ENCODE data around the gene PSME2. TPM values are rescaled to one million over a fixed set of nuclear protein-coding genes. Genes with fewer than 3 reads are reported as not detected.

The PSME2 gene
- total and polyA plus RNA-seq, 10 of the 15 experiments (the other 5 are each of a cell fraction or from before 2014, with no cell fraction given) = 510 to 3,542 (median 913) TPM

DNA sequence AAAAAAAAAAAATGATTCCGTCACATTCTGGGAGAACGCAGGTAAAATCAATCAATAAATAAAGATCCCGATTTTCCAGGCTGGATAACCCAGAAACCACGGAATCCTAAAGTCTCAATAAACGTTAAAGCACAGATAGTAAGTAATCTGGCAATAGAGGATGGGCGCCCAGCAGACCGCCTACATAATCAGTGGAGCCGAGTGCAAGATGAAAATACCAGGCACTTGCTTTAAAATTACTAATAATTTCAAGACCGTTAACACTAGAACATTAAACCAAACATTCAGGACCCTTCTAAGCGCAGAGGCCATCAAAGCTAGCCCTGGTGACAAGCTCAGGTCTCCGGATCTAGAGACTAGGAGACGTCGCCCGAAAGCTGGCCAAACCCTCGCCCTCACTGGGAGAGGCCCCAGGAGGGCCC lies 33.0 kb downstream of the PSME2 start:
- TF ChIP-seq KDM1A (IDR thresholded peaks at IDR 0.05; ENCODE audit: borderline replicate concordance) (no peak), TCF12 (IDR thresholded peaks at IDR 0.05; ENCODE audit: low read depth, low read length) (no peak)
- TF ChIP-seq, protein P1, sequence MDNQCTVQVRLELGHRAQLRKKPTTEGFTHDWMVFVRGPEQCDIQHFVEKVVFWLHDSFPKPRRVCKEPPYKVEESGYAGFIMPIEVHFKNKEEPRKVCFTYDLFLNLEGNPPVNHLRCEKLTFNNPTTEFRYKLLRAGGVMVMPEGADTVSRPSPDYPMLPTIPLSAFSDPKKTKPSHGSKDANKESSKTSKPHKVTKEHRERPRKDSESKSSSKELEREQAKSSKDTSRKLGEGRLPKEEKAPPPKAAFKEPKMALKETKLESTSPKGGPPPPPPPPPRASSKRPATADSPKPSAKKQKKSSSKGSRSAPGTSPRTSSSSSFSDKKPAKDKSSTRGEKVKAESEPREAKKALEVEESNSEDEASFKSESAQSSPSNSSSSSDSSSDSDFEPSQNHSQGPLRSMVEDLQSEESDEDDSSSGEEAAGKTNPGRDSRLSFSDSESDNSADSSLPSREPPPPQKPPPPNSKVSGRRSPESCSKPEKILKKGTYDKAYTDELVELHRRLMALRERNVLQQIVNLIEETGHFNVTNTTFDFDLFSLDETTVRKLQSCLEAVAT (IDR thresholded peaks at IDR 0.05) = peak; percentile 17; the same call in 1 of the 2 replicates
- ChIA-PET RAD21 (ENCODE audit: unreplicated experiment) (interaction anchor here (1.4 to 5.8 kb wide), 11 partner anchors 11 to 134 kb away, joined by 4 to 69 read pairs (median 12); partner anchors contain the start of genes EMC9, IRF9, PCK2 and PSME1), CTCF (interaction anchor here (0.8 to 5.9 kb wide), 10 partner anchors 13 to 693 kb away, joined by 3 to 39 read pairs (median 12); partner anchors contain the start of genes IRF9, PCK2, PSME1 and PSME2), POLR2A (interaction anchor here (0.8 to 17.1 kb wide), 12 partner anchors 12 to 133 kb away, joined by 3 to 276 read pairs (median 9); partner anchors contain the start of genes EMC9, FITM1, IRF9 and PCK2), SMC1A (ENCODE audit: uncharacterized antibody, unreplicated experiment) (interaction anchor here (0.8 to 7.7 kb wide), 16 partner anchors 12 to 220 kb away, joined by 3 to 70 read pairs (median 6); partner anchors contain the start of genes CHMP4A, EMC9, IRF9 and PCK2)
- H3K4me3 ChIP-seq = peak overlapping the region; percentile 89
- H3K4me1 ChIP-seq (ENCODE audit: control insufficient read depth, insufficient read depth, low read length) = peaks cover 12% of the 10 kb centered on the region
- DNase-seq (ENCODE audit: low read depth, low spot score) (no peak), FAIRE-seq (no peak), ATAC-seq (peak; percentile 5)
- H3K9me3 ChIP-seq (replicated peaks; ENCODE audit: control insufficient read depth, insufficient read depth, low read length) = no peaks in the 10 kb centered on the region
- peak overlapping the region; percentile 94 for H3K27ac ChIP-seq (ENCODE audit: control insufficient read depth, insufficient read depth)
- H2AFZ ChIP-seq (ENCODE audit: control insufficient read depth, low read depth, low read length) = peak overlapping the region; percentile 76
- BruUV-seq (replicated peaks) = TSS peak; percentile 90
- no peaks in the 10 kb centered on the region for H4K20me1 ChIP-seq (ENCODE audit: control insufficient read depth, insufficient read depth)
- H3K36me3 ChIP-seq (ENCODE audit: control insufficient read depth in 2 of 2, insufficient read depth in 2 of 2, low read length in 1 of 2) = peaks cover 5 to 11% of the 10 kb centered on the region in 2 experiments
- intact Hi-C loops (cut with micrococcal nuclease; ENCODE audit: unreplicated experiment) = no loop called here
- peak overlapping the region; percentile 94 for H3K4me2 ChIP-seq (ENCODE audit: control insufficient read depth, insufficient read depth)
- 20% methylated on average over 15 of the region's 15 CpGs for WGBS (ENCODE audit: insufficient coverage, insufficient replicate concordance, low lambda C conversion rate, missing lambda C conversion rate)
- peak overlapping the region; percentile 98 for H3K9ac ChIP-seq (ENCODE audit: control insufficient read depth, insufficient read depth, low read length)
- H3K79me2 ChIP-seq (ENCODE audit: control insufficient read depth, insufficient read depth, low read length) = peaks cover 24% of the 10 kb centered on the region
- no peaks in the 10 kb centered on the region for H3K27me3 ChIP-seq (replicated peaks in 1 of 2; ENCODE audit: control insufficient read depth in 2 of 2, insufficient read depth in 2 of 2, low read length in 1 of 2)
- in situ Hi-C loops (cut with MboI) = loop anchor here (25.0 kb wide), 1 partner anchor 801 kb away; the partner anchor contains the start of genes BCL2L2, PABPN1 and PPP1R3E
